NCI-H1105 (cell line): ENCODE results near the gene ESD.
"Not testable (repeated sequence)": the region's sequence is repeated elsewhere in the genome, so short reads cannot be mapped to it uniquely, and the experiment has no call there.

Source experiments
- DNase-seq: peaks from one replicate; lab custom pipeline; 2025; lab: John Stamatoyannopoulos, UW

ESD gene, protein sequence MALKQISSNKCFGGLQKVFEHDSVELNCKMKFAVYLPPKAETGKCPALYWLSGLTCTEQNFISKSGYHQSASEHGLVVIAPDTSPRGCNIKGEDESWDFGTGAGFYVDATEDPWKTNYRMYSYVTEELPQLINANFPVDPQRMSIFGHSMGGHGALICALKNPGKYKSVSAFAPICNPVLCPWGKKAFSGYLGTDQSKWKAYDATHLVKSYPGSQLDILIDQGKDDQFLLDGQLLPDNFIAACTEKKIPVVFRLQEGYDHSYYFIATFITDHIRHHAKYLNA

DNA sequence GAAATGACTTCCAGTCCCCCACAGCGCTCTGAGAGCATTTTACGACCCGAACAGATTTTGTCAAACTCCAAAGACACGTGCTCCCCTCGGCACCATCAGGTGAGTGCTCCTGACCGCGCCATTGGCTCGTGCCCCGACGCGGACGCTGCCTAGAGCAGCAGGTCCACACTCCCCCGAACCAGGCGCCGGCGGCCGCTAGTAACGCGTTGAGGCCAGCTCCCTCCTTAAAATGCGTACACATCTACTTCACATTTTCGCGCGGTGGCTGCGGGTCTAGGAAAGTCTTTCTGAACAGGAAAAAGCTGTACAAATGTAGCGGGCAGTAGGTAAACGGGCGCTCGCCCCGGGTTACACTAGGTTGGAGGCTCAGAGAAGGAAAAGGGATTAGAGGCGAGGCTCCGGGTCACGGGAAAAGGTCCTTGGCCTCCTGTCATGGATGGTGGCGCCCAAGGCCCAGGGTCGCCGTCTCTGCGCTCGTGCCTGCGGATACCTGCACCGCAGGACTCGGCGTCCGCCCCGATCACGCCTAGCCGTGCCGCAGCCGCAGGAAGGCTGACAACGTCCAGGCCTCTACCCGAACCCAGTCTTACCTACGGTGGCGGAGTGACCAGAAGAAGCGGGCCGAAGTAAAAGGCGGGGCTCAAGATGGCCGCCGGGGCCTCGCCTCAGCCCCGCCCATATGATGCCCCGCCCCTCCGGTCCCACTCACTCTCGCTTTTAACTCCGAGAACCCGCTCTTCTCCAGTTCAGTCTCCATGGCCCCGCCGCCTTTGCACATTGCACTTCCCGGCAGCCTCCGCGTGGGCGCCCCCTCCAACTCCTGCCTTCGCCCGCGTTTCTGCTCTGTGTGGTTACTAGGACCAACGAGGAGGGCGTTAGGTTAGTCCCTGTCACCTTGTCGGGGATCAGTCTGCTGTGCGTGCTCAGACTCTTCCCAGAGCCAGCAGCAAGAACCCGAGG lies at the start of gene ESD:
Gene ESD (minus strand): TSS at position 647 of the 960 bp plus-strand sequence. CDS start 5,748 bp downstream, outside the sequence.
- peak; percentile 78 for DNase-seq

DNA sequence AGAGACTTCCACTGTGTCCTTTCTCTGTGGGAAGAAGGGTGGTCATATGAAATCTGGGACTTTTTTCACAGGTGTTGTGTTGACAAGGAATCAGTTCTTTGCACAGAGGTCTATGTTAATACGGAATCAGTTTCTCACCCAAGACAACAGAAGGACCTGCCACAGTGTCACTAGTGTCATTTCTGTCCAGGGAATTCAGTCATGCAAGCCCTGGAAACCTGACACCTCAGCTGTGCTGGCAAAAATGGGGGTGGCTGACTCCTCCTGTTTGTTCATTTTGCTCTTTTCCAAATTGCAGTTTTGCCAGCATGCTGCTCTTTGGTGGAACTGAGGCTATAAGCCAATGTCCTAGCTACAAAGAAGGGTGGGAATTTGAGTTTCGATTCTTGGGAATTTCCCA lies 49.8 kb upstream of the ESD start:
- no peak for DNase-seq

DNA sequence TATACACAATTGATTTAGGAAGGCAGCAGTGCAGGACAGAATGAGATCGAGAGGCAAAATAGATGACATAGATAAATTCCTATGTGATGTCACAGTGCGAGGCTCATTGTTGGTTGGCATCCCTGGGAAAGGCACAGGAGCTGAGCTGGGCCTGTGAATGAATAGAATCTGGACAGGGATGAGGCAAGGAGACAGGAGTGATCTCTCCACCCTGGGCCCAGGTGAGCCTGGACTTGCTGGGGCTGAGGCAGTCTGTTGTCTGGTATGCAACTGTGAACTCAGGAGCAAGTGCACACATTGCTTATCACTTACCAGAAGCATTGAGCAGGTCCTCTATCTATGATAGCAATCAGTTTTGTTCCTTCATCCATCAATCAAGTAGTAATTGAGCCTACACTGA lies 48.2 kb upstream of the ESD start:
- DNase-seq, result no peak

DNA sequence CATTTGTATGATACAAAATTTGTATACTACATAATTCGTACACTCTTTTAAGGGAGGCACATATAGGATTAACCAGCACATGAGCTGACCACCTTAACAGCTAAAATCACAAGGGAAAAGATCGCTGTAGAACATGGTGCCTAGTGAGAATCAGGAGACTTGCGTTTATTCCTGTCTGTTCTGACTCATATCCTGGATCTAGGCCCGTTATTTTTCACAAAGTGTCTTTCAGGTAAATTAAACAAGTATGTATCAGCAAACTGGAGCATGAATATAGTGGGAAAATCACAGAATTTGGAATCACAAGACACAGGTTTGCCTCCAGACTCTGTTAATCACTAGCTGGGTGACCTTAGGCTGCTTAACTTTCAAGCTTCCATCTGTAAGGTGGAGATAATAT lies 47.5 kb upstream of the ESD start:
- DNase-seq, result no peak

DNA sequence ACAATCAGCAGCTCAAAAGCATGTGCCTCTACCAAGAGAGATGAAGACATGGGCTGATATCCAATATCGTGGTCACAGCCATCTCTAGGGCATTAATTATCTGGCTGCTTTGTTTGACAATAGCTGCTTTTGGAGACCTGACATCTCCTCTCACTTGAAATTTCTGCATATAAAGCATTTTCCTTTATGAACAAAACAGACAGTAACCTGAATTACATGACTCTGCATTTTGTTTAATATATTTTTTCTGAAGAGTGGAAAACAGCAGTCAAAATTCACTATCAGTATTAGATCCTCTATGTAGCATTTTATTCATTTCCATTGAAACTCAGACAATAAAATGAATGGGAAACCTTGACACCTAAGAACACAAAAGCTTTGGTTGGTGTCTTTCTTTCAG lies 42.4 kb upstream of the ESD start:
- DNase-seq, result no peak

DNA sequence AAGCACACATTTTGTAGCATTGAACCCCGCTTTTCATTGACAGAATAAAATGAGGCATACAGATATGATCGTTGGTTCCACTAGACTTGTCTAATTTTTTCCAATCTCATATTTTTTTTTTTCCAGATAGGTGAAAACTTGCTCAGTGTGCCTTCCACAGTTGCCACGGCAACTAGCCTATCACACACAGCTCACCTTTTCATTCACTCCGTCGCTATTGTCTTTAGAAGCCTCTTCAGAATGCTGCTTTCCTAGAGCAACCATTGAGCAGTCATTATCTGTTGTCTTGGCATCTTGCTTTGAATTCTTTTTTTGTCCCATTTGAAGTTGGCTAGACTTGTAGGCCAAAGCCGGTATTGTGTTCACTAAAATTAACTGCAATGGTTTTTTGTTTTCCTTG lies 37.7 kb upstream of the ESD start:
- DNase-seq, result no peak

DNA sequence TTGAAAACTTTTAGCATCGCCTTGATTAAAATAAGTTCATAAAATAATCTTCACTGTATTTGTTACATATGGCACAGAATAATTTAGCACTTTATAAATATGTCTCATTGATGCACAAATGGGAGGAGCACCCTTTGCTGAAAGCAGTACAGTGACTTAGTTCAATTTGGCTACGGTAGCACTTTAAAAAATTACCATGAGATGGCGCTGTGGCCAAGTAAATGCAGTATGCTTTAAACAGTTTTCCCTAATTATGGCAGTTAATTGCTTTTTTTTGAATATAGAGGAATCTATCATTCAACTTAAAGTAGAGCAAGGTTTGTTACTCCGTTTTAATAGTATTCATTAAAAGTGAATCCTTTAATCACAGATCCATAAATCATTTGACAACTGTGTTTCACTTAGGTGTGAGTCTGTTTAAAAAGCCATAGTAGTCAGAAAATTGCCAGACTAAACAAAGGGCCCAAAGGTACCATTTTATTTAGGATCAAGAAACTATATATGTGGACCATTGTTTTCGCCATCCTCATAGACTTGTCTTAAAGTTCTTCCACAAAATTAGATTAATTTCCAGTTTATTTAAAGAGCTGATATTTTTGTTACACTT lies 34.7 kb upstream of the ESD start:
- no peak for DNase-seq

DNA sequence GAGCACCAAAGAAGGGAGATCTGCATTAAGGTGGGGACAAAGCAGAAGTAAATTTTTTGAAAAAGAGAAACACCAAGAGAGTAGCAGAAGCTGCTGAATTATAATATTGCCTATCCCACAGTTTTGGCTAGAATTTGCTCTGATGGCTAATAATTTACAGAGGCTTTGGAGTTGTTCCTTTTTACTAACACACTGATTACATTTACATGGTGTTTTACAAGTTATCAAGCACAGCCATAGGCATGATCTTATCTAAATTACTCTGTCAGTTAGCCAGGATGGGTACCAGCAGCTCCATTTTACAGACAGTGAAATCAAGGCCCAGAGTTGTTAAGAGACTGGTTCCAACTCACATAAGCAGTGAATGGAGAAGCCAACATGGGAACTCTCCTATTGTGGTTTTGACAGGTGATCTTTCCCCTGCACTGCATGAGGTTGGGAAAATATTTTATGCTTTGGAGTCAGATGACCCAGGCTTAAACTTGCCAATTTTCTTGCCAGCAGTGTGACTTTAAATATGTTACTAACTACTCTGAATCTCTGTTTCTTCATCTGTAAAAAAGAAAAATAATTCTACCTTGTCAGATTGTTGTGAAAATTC lies 33.5 kb upstream of the ESD start:
- no peak for DNase-seq

DNA sequence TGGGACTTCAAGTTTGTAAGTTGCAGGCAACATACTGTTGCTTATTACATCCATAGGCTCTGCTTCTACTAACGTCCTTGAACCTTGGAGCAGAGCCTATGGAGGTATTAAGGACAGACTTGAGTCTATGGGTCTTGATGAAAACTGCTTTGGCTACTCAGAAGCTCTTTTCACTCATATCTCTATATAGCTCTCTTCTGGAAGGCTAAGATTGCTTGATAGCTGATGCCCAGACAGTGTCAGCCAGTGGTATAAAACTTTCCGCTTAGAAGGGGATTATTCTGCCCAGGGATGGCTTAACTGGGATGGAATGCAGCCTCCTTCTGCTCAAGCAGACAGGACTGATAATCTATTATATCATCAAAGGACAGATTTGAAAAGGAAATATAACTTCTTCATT lies 25.6 kb upstream of the ESD start:
- DNase-seq, result no peak

DNA sequence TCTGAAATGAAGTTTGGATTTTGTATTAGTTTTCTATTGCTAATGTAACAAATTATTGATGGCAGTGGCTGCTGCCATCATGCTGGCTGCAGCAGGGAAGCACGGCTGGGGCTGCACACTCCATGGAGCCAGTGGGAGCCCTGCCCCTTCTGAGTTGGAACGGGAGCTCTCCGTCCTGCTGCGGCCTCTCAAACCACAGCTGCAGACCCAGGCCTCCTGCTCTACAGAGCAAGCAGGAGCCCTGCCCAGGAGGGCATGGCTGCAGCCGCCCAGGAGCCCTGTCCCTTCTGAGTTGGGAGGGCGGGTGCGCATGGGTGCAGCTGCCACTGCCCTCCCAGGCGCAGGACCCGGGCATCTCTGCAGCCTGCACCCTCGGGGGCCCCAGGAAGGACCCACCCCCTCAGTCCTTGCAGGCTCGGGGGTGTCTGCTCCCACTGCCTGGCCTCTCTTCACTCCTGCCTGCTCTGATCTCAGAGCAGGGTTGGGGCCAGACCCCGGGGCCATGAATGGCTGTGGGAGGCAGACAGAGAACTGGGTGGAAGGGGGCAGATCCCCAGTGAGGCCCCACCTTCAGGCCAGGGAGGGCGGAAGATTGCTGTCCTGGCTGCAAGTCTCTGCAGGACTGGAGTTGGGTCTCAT lies 21.0 kb upstream of the ESD start:
- DNase-seq, result no peak

DNA sequence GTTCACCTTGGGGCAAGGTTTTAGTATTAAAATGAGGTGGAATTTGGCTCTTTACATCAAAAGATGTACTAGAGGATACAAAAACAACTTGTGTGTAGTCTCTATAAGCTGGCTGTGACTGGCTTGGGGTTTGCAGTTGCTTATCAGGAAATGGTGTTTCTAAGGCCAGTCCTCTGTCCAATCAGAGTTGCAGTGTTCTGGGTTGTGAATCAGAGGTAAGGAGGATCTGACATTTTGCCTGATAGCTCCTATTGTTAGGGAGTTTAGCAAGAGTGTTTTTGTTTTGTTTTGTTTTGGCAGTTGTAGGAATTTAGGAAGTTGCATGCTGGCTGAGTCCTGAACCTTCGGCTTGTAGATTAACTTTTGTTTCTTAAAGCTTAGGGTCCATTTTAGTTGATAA lies 20.1 kb upstream of the ESD start:
- no peak for DNase-seq

DNA sequence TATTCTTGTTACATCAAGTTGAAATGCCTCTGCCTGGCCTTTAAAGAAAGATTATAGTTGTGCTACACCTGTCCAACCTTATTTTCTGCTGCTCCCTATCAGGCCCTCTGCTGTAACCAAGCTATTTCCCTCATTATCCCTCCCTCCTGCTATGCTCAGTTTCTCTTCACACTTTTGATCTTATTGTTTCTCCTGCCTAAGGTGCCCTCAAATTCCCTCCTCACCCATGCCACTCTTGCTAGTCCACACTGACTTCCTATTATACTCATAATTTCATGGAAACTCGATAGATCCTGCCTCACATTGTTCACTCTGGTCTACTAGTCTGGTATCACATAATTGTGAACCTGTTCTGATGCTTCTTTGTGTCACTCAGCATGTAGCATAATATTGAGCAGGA lies 19.4 kb upstream of the ESD start:
- DNase-seq, result no peak

DNA sequence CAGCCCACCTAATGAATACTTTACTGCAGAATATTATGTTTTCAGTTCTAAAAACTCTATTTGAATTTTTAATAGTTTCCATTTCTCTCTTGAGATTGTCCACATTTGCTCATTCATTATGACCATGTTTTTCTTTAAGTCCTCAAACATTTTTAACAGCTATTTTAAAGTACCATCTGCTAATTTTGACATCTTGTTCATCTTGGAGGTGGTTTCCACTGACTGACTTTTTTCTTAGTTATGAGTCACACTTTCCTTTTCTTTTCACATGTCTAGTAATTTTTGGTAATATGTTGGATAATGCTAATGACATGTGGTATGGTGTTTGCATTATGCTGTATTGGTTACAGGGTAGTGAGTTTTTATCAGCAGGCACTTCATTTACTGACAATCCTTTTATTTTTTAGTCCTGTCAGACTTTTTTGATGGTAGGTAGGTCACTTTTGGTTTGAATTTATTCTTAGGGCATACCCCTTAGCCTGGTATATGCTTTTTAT lies 15.4 kb upstream of the ESD start:
- no peak for DNase-seq

DNA sequence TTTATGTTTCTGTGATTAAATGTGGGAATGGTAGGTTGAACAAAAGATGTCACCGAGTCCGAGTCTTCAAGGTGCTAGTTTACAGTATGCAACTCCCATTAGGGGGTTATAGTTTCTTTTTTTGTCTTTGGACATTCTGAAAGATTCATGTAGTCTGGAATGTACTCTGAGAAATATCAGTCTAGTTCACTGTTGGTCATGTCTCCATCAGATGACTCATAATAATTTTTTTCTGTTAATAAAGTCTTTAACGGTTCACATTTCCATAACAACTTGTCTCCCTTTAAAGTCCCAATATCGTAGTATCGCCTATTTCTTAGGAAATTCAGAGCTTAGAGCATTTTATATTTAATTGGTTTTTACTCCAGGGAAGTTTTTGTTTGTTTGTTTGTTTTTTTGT lies 13.5 kb upstream of the ESD start:
- DNase-seq, result no peak

DNA sequence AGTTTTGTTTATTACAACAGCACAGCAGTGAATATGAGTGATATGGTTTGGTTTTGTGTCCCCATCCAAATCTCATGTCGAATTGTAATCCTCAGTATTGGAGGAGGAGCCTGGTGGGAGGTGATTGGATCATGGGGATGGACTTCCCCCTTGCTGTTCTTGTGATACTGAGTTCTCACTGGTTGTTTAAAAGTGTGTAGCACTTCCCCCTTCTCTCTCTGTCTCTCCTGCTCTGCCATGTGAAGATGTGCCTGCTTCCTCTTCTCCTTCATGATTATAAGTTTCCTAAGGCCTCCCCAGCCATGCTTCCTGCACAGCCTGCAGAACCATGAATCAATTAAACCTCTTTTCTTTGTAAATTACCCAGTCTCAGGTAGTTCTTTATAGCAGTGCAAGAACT lies 8.0 kb upstream of the ESD start:
- DNase-seq, result not testable (repeated sequence)

DNA sequence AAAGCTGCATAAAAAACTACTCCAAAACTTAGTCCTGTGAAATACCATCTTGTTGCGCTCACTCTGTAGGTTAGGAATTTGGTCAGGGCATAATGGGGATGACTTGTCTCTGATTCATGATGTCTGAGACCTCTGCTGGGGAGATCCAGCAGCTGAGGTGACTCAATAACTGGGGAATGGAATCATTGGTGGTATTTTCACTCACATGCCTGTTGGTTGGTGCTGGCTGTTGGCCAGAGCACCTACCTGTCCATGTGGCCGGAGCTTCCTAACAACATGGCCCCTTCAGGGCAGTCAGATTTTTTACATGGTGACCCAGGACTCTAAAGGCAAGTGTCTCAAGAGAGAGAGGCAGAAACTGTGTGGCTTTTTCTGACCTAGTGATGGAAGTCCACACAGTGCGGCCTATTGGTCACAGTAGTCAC lies 7.4 kb upstream of the ESD start:
- DNase-seq, result no peak

DNA sequence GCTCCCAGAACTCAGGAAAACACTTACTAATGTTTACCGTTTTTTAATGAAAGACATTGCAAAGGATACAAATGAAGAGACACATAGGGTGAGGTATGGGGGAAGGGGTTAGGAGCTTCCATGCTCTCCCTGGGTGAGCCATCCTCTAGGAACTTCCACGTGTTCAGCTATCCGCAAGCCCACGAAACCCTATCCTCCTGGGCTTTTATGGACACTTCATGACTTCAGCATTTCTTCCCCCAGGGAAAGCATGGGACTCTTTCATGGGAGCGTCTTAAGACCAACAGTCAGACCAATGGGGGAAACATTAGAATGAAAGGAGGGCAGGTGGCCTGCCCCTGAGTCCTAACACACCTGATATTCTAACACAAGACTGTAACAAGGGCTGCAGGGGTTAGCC lies 6.6 kb upstream of the ESD start:
- no peak for DNase-seq

DNA sequence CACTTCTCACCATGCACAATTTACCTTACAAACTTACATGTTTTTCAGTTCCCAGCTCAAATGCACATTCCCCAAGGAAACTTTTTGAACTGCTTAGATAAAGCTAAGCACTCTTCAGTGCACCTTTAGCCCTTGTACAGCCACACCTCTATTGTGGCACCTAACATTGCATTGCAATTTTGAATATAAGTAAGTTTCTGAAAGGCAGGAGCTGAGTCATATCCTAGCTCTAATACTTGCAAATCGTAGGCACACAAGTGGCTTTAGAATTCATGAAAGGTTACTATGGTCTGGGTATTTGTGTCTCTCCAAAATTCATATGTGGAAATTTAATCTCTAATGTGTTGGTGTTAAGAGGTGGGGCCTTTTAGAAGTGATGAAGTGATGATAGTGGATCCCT lies 4.9 kb upstream of the ESD start:
- DNase-seq, result no peak

DNA sequence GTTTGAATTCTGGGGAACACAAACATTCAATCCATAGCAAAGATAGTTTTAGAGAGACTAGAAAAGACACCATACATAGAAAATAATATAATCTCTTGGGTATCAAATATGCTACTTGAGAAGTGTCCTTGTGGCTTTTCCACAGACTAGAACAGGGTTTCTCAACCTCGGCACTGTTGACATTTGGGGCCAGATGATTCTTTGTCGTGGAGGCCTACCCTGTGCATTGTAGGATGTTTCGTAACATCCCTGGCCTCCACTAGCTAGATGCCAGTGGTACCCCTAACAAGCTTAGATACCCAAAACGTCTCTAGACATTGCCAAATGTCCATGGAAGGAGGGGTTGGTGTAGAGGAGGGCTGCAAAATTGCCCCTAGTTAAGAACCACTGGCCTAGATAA lies 2.2 kb upstream of the ESD start:
- DNase-seq, result no peak

DNA sequence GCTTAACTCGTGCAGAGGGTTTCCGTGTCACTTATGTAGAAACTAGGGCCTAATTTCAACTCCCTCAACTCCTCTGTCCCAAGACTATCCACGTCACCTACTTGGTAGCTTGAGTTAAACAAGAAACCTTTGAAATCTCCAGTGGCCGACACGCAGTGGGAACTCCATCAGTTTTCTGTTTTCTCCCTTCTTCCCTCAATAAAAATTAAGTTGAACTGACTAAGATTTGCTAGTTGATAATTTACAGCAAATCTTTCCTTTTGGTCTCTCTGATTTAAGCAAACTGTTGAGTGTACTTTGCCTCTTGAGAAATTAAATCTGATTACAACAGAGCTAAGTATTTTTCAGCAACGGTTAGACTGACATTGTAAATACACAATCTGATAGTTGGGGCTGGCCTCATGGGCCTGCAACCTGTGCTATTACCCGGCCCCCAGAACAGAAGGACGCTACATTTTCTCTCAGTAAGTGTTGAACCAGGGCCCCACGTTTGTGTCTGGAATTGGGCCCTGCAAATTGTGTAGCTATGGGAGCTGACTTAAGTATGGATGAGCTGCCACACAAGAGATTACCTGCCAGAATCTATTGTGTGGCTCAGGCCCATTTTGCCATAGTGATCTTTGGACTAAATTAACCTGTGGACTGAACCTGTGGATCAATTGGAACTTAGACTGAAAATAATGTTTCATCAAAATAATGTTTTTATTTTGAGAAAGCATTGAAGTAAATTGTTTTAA lies 708 bp upstream of the ESD start:
- DNase-seq, result no peak

DNA sequence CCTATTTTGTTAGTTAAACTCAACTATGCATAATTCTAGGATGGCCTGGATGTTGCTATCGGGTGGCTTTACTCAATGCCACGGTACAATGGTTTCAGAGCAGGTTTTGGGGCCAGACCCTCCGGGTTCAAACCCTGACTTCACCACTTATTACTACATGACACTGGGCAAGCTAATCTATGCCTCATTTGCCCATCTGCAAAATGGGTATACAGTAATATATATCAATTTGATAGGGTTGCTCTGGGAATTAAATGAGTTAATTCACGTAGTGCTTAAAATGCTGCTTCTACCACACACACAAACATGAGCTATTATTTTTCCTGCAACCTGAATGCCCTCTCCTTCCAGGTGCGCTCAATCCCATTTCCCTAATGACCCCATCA lies 839 bp downstream of the ESD start:
- DNase-seq, result no peak
